Measurements from ENCODE around the gene GLYATL1. TPM values are rescaled to one million over a fixed set of nuclear protein-coding genes. Genes with fewer than 3 reads are reported as not detected.
"Not testable (repeated sequence)": the region's sequence is repeated elsewhere in the genome, so short reads cannot be mapped to it uniquely, and the experiment has no call there.

The GLYATL1 gene
- total RNA-seq, 1 experiment from 2014 or later: 1.1 TPM

DNA sequence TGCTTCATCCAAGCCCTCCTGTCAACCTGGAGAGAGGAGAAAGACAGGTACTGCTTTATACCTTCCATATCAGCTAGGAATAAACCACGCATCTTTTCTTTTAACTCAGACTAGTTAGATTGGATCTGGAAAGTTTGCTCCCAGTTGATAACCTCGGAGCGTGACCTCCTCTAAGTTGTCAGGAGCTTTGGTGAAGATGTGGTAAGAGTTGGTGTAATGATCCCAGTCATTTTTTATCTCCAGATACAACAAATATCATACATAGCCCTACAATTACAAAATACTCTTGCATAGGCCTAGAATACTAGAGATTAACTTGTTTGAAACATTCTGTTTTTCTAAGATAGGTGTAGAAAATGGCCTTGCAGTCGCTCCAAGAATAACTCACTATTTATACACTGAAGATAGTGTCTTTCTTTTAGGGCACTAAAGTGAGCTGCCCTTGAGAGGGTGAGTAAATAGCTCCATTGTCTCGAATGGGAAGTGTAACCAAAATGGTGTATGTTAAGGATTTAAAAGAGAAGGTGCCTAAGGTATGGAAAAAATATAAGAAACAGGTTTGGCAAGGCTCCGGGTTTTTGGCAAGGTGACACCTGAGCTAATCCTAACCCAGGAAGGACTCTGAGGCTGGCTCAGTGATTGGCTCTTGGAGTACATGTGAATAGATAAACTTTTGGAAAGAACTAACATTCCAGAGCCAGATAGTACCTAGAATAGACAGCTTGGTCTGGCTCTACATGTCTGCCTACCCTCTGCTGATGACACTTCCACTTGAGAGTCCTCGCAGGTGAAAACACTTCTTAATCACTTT lies 59.4 kb downstream of the GLYATL1 start:
- no peak for DNase-seq (ENCODE audit: low read depth)

DNA sequence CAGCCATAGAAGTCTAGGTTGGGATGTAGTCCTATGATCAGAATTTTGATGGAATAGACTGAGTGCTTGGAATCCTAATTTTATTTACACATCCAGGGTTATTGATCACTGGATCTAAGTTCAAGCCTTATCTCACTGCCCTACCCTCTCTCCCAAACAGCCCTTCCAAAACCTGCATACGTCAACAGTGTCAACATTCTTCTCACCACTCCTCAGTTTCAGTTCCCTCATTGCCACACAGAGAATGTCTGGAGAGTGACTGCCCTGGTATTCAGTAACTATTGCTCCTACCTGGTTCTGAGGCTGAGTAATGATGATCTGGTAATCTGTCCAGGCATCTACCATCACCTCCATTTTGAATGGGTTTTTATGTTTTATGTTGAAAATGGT lies 60.0 kb downstream of the GLYATL1 start:
- no peak for DNase-seq (ENCODE audit: low read depth)

DNA sequence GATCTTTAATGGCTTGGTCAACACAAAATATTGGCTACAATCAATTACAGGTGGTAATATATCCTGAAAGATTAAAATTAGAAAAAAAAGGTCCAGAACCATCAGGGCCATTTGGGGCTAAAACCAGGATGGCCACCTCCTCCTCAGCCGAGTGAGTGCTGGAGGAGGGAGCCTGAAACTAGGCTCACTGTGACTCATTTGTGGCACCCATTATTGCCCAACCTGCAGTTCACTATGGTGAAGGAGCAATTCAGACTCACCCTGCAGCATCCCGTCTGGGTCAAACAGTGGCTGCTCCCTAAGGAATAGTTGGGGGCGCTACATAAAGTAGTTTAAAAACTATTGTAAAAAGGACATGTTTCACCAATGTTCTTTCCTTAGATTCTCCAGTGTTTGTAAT lies 60.7 kb downstream of the GLYATL1 start:
- no peak for DNase-seq (ENCODE audit: low read depth)

DNA sequence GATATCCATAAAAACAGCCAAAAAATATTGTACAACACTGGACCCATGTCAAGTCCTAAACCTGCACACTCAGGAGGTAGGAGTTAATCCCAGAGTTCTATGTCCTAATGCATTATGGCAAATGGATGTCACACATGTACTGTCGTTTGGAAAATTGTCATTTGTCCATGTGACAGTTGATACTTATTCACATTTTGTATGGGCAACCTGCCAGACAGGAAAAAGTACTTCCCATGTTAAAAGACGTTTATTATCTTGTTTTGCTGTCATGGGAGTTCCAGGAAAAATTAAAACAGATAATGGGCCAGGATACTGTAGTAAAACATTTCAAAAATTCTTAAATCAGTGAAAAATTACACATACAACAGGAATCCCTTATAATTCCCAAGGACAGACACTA lies 62.7 kb downstream of the GLYATL1 start:
- not testable (repeated sequence) for DNase-seq (ENCODE audit: low read depth)

Other genes starting within 250 kb of the GLYATL1 start
- not detected in 2 replicates for gene GLYAT, start 207.5 kb upstream of the GLYATL1 start, total RNA-seq (2014; rRNA removed; shearing (Covaris generic))
- 0.17 and 0.92 TPM in 2 replicates for gene GLYATL2, start 94.8 kb upstream of the GLYATL1 start, total RNA-seq (2014; rRNA removed; shearing (Covaris generic))
- gene GLYATL1B, start 146.8 kb downstream of the GLYATL1 start, total RNA-seq (2014; rRNA removed; shearing (Covaris generic)): not detected in 2 replicates
- 24.1 and 32.3 TPM in 2 replicates for gene FAM111B, start 167.7 kb downstream of the GLYATL1 start, total RNA-seq (2014; rRNA removed; shearing (Covaris generic))
- gene FAM111A, start 203.4 kb downstream of the GLYATL1 start, total RNA-seq (2014; rRNA removed; shearing (Covaris generic)): 62.6 and 66.0 TPM in 2 replicates
- gene DTX4, start 232.6 kb downstream of the GLYATL1 start, total RNA-seq (2014; rRNA removed; shearing (Covaris generic)): not detected in 2 replicates

Measured in Daoy (cell line).